NCI-H1092 (cell line): ENCODE data around the gene TMEM244.
"Not testable (repeated sequence)": the region's sequence is repeated elsewhere in the genome, so short reads cannot be mapped to it uniquely, and the experiment has no call there.

Experiments used
- DNase-seq: peaks from one replicate; lab custom pipeline; 2025; lab: John Stamatoyannopoulos, UW

The TMEM244 gene

DNA sequence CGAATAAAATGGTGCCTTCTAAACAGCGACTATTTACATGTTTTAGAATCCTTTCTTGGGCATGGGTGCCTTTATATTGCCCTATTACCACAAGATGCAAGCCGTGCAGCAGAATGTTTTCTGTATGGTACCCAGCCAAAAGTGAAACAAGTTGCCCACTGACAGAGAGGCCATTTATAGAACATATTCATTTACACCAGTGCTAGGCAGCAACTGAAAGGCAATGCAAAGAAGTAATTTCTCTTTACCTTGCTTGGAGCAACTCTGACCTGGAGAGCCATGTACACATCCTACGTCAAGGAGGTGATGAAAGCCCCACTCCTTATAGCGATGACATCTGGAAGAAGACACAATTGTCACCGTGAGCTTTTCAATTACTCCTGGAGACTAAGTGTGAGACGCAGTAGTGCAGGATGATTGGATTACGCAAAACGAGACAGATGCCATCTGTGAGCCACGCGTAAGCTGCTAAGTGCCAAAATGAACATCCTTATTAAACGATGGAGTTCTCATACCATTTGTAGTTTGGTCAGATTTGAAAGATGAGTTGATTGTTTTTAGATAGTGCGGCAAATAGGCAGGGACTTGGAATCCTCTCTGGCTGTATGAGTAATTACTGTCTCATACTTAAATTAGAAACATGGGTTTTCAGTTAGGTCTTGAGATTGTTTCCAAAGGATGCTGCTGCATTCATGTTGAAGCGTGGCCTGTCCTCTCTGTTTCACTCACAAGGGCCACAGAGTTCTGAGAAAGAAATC is at the start of gene TMEM244:
TSS of gene TMEM244 (minus strand) at position 408 of the 758 bp plus-strand sequence. CDS start at position 281, 127 bp downstream.
- DNase-seq: no peak

GRCh38 chr6:129908858-129909257 is 47.7 kb upstream of the TMEM244 start:
- DNase-seq: no peak

GRCh38 chr6:129908356-129908755 is 47.2 kb upstream of the TMEM244 start:
- no peak for DNase-seq

DNA sequence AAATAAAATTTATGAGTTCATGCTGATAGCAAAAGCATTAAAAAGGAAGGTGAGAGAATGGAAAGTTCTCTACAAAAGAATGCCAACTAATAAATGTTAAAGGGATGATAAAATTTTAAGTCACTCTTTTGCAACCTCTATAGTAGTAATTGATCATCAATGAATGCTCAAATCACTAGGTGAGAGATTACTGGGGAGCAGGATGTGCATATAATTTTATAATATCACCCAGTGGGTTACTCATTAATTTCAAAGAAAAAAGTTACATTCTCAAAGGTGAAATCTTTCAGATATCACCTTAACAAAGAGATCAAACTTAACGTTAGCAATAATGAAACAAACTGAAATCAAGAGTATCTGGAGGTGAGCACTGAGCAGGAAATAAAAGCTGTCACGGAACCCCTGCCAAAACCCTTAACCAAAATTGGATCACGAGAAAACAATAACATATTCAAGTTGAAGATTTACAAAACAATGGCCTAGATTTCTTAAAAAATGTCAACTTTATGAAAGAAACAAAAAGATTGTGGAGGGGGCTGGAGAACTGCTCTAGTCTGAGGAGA is 45.5 kb upstream of the TMEM244 start:
- DNase-seq: no peak

- no peak for DNase-seq
Observed at GRCh38 chr6:129903082-129903481, 42.0 kb upstream of the TMEM244 start.

DNA sequence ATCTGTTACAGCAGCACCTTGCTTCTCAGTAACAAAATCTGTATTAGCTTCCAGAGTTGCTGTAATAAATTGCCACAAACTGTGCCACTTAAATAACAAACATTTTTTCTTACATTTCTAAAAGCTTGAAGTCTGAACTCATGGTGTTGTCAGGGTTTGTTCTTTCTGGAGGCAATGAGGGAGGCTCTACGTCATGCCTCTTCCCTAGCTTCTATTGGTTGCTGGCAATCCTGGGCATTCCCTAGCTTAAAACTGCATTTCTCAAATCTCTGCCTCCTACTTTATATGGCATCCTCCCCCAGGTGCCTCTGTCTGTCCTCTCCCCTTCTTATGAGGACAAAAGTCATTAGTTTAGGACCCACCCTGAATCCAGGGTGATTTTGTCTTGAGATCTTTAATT is 41.6 kb upstream of the TMEM244 start:
- no peak for DNase-seq

DNA sequence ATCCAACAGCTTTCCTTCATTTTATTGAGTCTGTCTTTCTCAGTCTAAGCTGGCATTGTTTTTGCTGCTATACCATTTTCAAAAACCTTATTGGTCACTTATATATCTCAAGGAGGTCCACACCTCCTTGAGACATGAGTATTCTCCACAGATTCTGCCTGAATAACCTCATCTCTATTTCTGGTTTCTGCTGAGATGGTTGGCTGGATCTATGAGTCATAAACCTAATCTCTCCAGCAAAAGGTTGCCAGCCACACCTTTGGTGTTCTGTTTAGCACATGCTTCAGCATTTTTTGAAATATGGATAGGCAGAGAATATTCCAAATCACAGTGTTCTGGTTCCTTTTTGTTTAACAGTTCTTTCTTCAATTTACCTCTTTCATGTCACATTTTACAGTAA is 40.8 kb upstream of the TMEM244 start:
- DNase-seq: no peak

- DNase-seq: no peak
Observed at GRCh38 chr6:129895692-129896091, 34.6 kb upstream of the TMEM244 start.

GRCh38 chr6:129894921-129895320 is 33.8 kb upstream of the TMEM244 start:
- no peak for DNase-seq

GRCh38 chr6:129893640-129894039 is 32.5 kb upstream of the TMEM244 start:
- DNase-seq: no peak

DNA sequence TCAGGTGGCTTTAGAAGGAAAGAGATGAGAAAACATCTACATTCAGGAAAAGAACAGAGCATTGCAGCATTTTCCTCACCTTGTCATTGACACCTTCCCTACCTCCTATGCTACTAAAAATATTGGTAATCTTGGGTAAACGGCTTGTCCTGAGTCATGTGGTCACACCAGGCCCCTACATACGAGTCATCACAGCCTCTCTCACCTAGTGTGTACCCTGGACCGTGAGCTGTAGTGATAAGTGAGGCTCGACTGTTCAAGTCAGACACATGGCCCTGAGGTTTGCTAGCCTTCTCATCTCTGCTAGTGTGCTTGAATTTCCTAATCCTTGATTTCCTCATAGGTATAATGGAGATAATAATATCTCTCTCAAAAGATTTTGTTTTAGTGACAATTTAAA is 29.6 kb upstream of the TMEM244 start:
- no peak for DNase-seq

DNA sequence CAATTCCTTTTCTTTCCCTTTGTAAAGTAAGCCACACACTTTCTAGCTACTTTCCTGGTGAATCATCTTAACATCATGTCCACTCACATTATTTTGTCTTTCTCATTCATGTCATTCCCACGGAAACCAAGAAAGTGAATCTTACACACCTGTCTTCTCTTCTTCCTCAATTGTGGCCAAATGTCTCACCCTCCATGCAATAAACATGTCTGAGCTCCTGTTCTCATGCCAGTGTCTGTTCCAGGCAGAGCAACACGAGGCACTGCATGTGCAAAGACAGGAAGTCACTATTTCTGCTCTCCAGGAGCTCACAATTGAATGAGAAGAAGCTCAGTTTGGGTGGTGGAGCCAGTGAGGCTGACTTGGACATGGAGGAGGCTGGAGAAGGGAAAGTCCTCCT is 29.0 kb upstream of the TMEM244 start:
- DNase-seq: no peak

- no peak for DNase-seq
Observed at GRCh38 chr6:129889580-129889979, 28.5 kb upstream of the TMEM244 start.

- no peak for DNase-seq
Observed at GRCh38 chr6:129886401-129887155, 25.5 kb upstream of the TMEM244 start.

- DNase-seq: no peak
Observed at GRCh38 chr6:129884211-129884610, 23.1 kb upstream of the TMEM244 start.

- DNase-seq: no peak
Observed at GRCh38 chr6:129882510-129883023, 21.5 kb upstream of the TMEM244 start.

GRCh38 chr6:129877894-129878293 is 16.8 kb upstream of the TMEM244 start:
- not testable (repeated sequence) for DNase-seq

DNA sequence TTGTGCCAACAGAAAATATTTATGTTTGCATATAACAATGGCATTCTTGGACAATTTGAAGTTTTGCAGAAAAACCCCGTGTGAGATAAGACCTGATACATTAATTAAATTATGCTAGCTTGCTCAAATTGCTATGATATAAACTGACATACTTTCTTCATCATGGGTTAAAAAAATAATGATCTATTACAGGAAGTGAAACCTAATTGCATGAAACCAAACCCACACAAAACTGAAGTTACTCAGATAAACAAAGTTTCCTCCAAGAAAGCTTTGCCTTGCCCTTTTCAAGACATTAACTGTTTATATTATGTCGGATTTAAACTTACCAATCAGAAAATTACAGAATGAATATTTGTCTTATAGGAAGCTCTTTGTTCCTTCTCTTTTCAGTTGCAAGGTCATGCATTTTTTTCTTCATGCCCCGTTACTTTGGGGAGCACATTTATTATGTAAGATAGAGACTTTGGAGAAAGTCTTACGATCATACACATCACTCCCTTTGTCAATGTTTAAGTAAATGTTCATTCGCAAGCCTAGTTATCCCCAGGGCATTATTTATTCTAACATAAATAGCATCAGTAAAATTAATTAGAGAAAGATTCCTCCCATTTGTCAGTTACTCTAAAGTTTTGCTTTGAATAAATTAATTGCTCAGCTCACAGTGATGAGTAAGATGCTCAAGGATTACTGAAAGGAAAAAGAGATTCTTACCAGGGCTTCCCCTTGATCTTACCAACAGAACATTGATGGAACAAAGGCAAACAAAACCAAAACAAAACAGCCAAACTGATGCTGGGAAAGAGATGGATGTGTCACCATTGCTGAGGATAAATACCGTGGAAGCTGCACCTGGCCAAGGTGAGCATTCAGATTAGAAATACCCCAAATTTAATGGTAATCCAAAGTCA is 14.8 kb upstream of the TMEM244 start:
- no peak for DNase-seq

DNA sequence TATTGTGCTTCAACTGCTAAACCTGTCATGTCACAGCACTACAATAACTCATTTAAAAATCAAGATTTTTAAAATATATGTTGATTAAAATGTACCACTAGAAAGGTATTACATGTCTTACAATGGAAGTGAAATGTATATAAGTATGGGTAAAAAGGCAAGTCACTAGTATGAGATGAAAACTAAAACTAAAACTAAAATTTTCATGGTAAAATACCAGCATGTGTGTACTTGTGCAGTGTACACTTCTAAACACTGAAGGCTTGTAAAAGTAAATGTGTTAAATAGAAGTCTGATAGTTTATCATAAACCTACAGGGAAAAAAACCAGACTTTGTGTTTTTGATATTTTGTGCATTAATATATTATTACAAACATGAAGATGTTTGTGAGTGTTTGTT is 13.7 kb upstream of the TMEM244 start:
- no peak for DNase-seq

DNA sequence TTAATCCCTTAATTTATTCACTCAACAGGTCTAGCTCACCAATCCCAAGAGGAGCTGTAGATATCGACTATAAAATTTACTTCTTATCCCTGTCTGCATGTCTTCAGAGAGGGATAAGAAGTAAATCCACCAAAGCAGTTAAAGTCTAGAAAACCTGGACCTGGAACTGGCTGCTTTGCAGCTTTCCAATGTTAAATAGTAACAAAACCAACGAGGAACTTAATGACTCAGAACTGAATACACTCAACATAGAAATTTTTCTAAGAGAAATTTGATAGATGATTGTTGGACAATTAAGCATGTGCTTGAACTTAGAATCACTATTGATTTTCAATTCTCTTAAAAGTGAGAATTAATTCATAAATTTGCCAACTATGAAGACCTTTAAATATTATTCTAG is 11.5 kb upstream of the TMEM244 start:
- no peak for DNase-seq

DNA sequence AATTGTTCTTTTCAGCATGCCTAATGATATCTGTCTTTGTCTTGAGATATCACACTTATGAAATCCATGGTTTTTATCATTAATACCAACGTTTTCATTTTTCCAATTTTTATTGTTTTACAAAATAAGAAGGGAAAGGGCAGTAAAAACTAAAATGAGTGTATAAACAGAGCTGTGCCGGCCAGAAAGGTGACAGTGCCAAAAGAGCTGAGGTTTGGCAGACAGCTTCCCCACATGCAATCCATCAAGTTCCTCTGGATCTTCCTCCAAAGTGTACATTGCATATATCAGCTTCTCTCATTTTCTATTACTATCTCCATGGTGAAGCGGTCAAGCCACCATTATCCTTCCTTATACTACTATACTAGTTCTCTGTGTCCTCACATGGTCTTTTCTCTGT is 10.1 kb upstream of the TMEM244 start:
- DNase-seq: no peak

DNA sequence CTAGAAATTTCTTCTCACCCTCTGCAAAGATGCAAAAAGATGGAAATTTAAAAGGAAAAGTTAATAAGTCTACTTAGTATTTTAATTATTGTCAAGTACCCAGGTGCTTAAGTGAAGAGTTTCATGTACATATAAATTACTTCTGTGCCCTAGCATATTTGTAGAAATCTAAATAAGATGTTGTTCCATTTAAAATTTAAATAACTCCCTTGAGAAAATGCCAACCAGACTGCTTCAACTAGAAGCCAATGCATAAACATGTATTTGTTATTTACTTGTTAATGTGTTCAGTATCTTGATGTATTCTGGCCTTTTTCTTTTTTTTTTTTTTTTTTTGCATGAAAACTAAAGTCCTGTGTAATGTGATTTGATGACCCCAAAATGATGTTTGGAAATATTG is 6.3 kb upstream of the TMEM244 start:
- DNase-seq: no peak
